ENCODE data around the gene CELF1. TPM values are rescaled to one million over a fixed set of nuclear protein-coding genes. Genes with fewer than 3 reads are reported as not detected.
"Not testable (repeated sequence)": the region's sequence is repeated elsewhere in the genome, so short reads cannot be mapped to it uniquely, and the experiment has no call there.

The CELF1 gene
- total and polyA plus RNA-seq, 8 donors: 76.8 to 107 (median 90.7) TPM

GRCh38 chr11:47533690-47534151 lies 19.2 kb downstream of the CELF1 start:
- H3K9me3 ChIP-seq: no peaks in the 10 kb centered on the region
- intact Hi-C loops (cut with DNase I): no loop called here
- no peak overlapping the region for H3K27ac ChIP-seq
- no peak for DNase-seq
- ATAC-seq: peak; percentile 42
- H3K36me3 ChIP-seq: peaks cover 0 to 15% of the 10 kb centered on the region in 2 donors
- no peaks in the 10 kb centered on the region for H3K27me3 ChIP-seq
- peaks cover 16 to 80% of the 10 kb centered on the region in 2 donors for H3K4me1 ChIP-seq
- H3K4me3 ChIP-seq: no peak overlapping the region
- TF ChIP-seq, protein P1, sequence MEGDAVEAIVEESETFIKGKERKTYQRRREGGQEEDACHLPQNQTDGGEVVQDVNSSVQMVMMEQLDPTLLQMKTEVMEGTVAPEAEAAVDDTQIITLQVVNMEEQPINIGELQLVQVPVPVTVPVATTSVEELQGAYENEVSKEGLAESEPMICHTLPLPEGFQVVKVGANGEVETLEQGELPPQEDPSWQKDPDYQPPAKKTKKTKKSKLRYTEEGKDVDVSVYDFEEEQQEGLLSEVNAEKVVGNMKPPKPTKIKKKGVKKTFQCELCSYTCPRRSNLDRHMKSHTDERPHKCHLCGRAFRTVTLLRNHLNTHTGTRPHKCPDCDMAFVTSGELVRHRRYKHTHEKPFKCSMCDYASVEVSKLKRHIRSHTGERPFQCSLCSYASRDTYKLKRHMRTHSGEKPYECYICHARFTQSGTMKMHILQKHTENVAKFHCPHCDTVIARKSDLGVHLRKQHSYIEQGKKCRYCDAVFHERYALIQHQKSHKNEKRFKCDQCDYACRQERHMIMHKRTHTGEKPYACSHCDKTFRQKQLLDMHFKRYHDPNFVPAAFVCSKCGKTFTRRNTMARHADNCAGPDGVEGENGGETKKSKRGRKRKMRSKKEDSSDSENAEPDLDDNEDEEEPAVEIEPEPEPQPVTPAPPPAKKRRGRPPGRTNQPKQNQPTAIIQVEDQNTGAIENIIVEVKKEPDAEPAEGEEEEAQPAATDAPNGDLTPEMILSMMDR (IDR thresholded peaks at IDR 0.05): no peak

- Histone ChIP-seq H3K27me3 (no peaks in the 10 kb centered on the region), H3K36me3 (peaks cover 0 to 15% of the 10 kb centered on the region in 2 donors), H3K9me3 (no peaks in the 10 kb centered on the region), H3K27ac (no peak overlapping the region), H3K4me1 (peaks cover 16 to 69% of the 10 kb centered on the region in 2 donors), H3K4me3 (no peak overlapping the region)
- TF ChIP-seq, protein P1 (IDR thresholded peaks at IDR 0.05): no peak
- peak; percentile 54 for ATAC-seq
- intact Hi-C loops (cut with DNase I): no loop called here
- DNase-seq: no peak
These were observed 20.2 kb downstream of the CELF1 start for GRCh38 chr11:47532597-47533213.

- H3K27me3 ChIP-seq: no peaks in the 10 kb centered on the region
- DNase-seq (no peak), ATAC-seq (no peak)
- H3K4me1 ChIP-seq: peaks cover 11 to 67% of the 10 kb centered on the region in 2 donors
- no peak overlapping the region for H3K4me3 ChIP-seq
- intact Hi-C loops (cut with DNase I): no loop called here
- peaks cover 0 to 15% of the 10 kb centered on the region in 2 donors for H3K36me3 ChIP-seq
- TF ChIP-seq, protein P1 (IDR thresholded peaks at IDR 0.05): no peak
- no peaks in the 10 kb centered on the region for H3K9me3 ChIP-seq
- no peak overlapping the region for H3K27ac ChIP-seq
These were observed 21.3 kb downstream of the CELF1 start for GRCh38 chr11:47531666-47532065.

- intact Hi-C loops (cut with DNase I); H3K4me3 ChIP-seq; ATAC-seq; H3K27me3 ChIP-seq; H3K27ac ChIP-seq; DNase-seq; H3K9me3 ChIP-seq: not testable (repeated sequence)
- H3K36me3 ChIP-seq: peaks cover 0 to 15% of the 10 kb centered on the region in 2 donors
- peaks cover 4 to 67% of the 10 kb centered on the region in 2 donors for H3K4me1 ChIP-seq
These were observed 22.2 kb downstream of the CELF1 start for GRCh38 chr11:47530721-47531120.

- H3K27me3 ChIP-seq: no peaks in the 10 kb centered on the region
These were observed 23.0 kb downstream of the CELF1 start for GRCh38 chr11:47529951-47530350.

More at GRCh38 chr11:47529951-47530350, 23.0 kb downstream of the CELF1 start:
- DNase-seq (no peak), ATAC-seq (no peak)
- Histone ChIP-seq H3K36me3 (peaks cover 0 to 9% of the 10 kb centered on the region in 2 donors), H3K27ac (no peak overlapping the region), H3K4me3 (no peak overlapping the region), H3K9me3 (no peaks in the 10 kb centered on the region), H3K4me1 (peaks cover 7 to 68% of the 10 kb centered on the region in 2 donors)
- TF ChIP-seq, protein P1 (IDR thresholded peaks at IDR 0.05): no peak
- intact Hi-C loops (cut with DNase I): no loop called here

Data from left lung (tissue), 10 donors.